H9 (cell line): ENCODE measurements around the gene MICAL3. TPM values are rescaled to one million over a fixed set of nuclear protein-coding genes. Genes with fewer than 3 reads are reported as not detected.

Source experiments
- DNase-seq: peaks from one replicate; pipeline ENCODE4 v3.0.0-alpha.2; 2017
- H2AFZ ChIP-seq: one replicate; pipeline ENCODE4 v1.6.1; 2013; ENCODE audit warnings: mild to moderate bottlenecking, low read length, control low read depth, moderate library complexity
- H2AK5ac ChIP-seq: 2 replicates; pipeline ENCODE4 v1.6.1; 2013; ENCODE audit warnings: low read length, control low read depth, mixed read lengths; ENCODE audit not compliant: insufficient read length
- H2BK120ac ChIP-seq: one replicate; pipeline ENCODE4 v1.6.1; 2013; ENCODE audit warnings: low read depth, mild to moderate bottlenecking, low read length, control low read depth, inconsistent platforms; ENCODE audit not compliant: poor library complexity, severe bottlenecking
- H2BK12ac ChIP-seq: 2 replicates; pipeline ENCODE4 v1.6.1; 2013; ENCODE audit warnings: low read length, control low read depth, mixed read lengths, low read depth; ENCODE audit not compliant: insufficient read length
- H2BK15ac ChIP-seq: 2 replicates; pipeline ENCODE4 v1.6.1; 2013; ENCODE audit warnings: low read depth, low read length, control low read depth
- H2BK20ac ChIP-seq: one replicate; pipeline ENCODE4 v1.6.1; 2013; ENCODE audit warnings: low read depth, mild to moderate bottlenecking, low read length, control low read depth, inconsistent platforms; ENCODE audit not compliant: poor library complexity, severe bottlenecking
- H2BK5ac ChIP-seq: 2 replicates; pipeline ENCODE4 v1.6.1; 2013; ENCODE audit warnings: low read length, control low read depth, mixed read lengths; ENCODE audit not compliant: insufficient read length
- H3K14ac ChIP-seq: 2 replicates; pipeline ENCODE4 v1.6.1; 2013; ENCODE audit warnings: low read length, control low read depth; ENCODE audit not compliant: insufficient read depth
- H3K18ac ChIP-seq: 2 replicates; pipeline ENCODE4 v1.6.1; 2013; ENCODE audit warnings: low read depth, mild to moderate bottlenecking, mixed read lengths, low read length, control low read depth; ENCODE audit not compliant: insufficient read length
- H3K23ac ChIP-seq: 2 replicates; pipeline ENCODE4 v1.6.1; 2013; ENCODE audit warnings: low read length, control low read depth, mixed read lengths, low read depth; ENCODE audit not compliant: insufficient read length
- H3K23me2 ChIP-seq: 2 replicates; pipeline ENCODE4 v1.6.1; 2013; ENCODE audit warnings: low read depth, mild to moderate bottlenecking, mixed read lengths, low read length, control low read depth; ENCODE audit not compliant: insufficient read length, poor library complexity, severe bottlenecking
- H3K27ac ChIP-seq: 2 replicates; pipeline ENCODE4 v1.5.1; 2013; ENCODE audit warnings: low read length, control low read depth, mixed read lengths, low read depth; ENCODE audit not compliant: insufficient read length
- H3K27me3 ChIP-seq: 2 replicates; pipeline ENCODE4 v1.6.1; 2013; ENCODE audit warnings: low read length, control low read depth, inconsistent platforms; ENCODE audit not compliant: insufficient read depth
- H3K4ac ChIP-seq: 2 replicates; pipeline ENCODE4 v1.6.1; 2013; ENCODE audit warnings: low read depth, mild to moderate bottlenecking, control low read depth, inconsistent platforms, low read length, moderate library complexity
- H3K4me1 ChIP-seq: 2 replicates; pipeline ENCODE4 v1.6.1; 2013; ENCODE audit warnings: low read length, control low read depth, inconsistent platforms; ENCODE audit not compliant: insufficient read depth
- H3K4me2 ChIP-seq: 2 replicates; pipeline ENCODE4 v1.6.1; 2013; ENCODE audit warnings: low read length, control low read depth, mixed read lengths; ENCODE audit not compliant: insufficient read length, insufficient read depth
- H3K56ac ChIP-seq: 2 replicates; pipeline ENCODE4 v1.6.1; 2013; ENCODE audit warnings: low read depth, mild to moderate bottlenecking, mixed read lengths, low read length, control low read depth; ENCODE audit not compliant: insufficient read length
- H3K79me1 ChIP-seq: 2 replicates; pipeline ENCODE4 v1.6.1; 2013; ENCODE audit warnings: low read depth, mild to moderate bottlenecking, moderate library complexity, low read length, control low read depth, inconsistent platforms; ENCODE audit not compliant: insufficient read depth, poor library complexity, severe bottlenecking
- H3K79me2 ChIP-seq: 2 replicates; pipeline ENCODE4 v1.6.1; 2013; ENCODE audit warnings: low read length, control low read depth, inconsistent platforms; ENCODE audit not compliant: insufficient read depth
- H3K9ac ChIP-seq: 2 replicates; pipeline ENCODE4 v1.6.1; 2013; ENCODE audit warnings: low read length, control low read depth, mixed read lengths; ENCODE audit not compliant: insufficient read length; ENCODE audit errors: extremely low read depth
- H3K9me3 ChIP-seq: one replicate; pipeline ENCODE4 v1.6.1; 2013; ENCODE audit warnings: low read depth, low read length, inconsistent platforms; ENCODE audit not compliant: control insufficient read depth
- H3T11ph ChIP-seq: one replicate; pipeline ENCODE4 v1.6.1; 2013; ENCODE audit warnings: mild to moderate bottlenecking, low read length, control low read depth, inconsistent platforms
- H4K20me1 ChIP-seq: one replicate; pipeline ENCODE4 v1.6.1; 2013; ENCODE audit not compliant: control insufficient read depth, insufficient read length, insufficient read depth
- H4K5ac ChIP-seq: 2 replicates; pipeline ENCODE4 v1.6.1; 2013; ENCODE audit warnings: low read depth, mild to moderate bottlenecking, mixed read lengths, low read length, control low read depth; ENCODE audit not compliant: insufficient read length
- H4K8ac ChIP-seq: replicated peaks from 2 replicates; pipeline ENCODE4 v1.6.1; 2013; ENCODE audit warnings: low read length, control low read depth, mixed read lengths, low read depth; ENCODE audit not compliant: insufficient read length
- H4K91ac ChIP-seq: 2 replicates; pipeline ENCODE4 v1.6.1; 2013; ENCODE audit warnings: low read depth, mild to moderate bottlenecking, moderate library complexity, mixed read lengths, low read length, control low read depth; ENCODE audit not compliant: insufficient read length
- H3K27ac Mint-ChIP-seq, 3 experiments: 2 replicates in 2 of 3; 3 replicates in 1 of 3; pipeline ENCODE4 v1.8.0; 2020 to 2021; ENCODE audit warnings: mixed read lengths in 3 of 3, mild to moderate bottlenecking in 1 of 3, moderate library complexity in 1 of 3
- H3K27me3 Mint-ChIP-seq: 2 replicates; pipeline ENCODE4 v1.8.0; 2021; ENCODE audit warnings: low read depth, mild to moderate bottlenecking, moderate library complexity, mixed read lengths
- H3K36me3 Mint-ChIP-seq, 3 experiments: 2 replicates in 2 of 3; 3 replicates in 1 of 3; pipeline ENCODE4 v1.8.0; 2020 to 2021; ENCODE audit warnings: low read depth in 3 of 3, mixed read lengths in 3 of 3; ENCODE audit not compliant: insufficient read depth in 1 of 3
- H3K4me1 Mint-ChIP-seq, 2 experiments: 2 replicates each; pipeline ENCODE4 v1.8.0; 2020; ENCODE audit warnings: mixed read lengths in 2 of 2
- H3K4me3 Mint-ChIP-seq, 2 experiments: 2 replicates in 1 of 2; 3 replicates in 1 of 2; pipeline ENCODE4 v1.8.0; 2020 to 2021; ENCODE audit warnings: mild to moderate bottlenecking in 2 of 2, mixed read lengths in 2 of 2, moderate library complexity in 1 of 2
- H3K9me3 Mint-ChIP-seq, 2 experiments: 2 replicates in 1 of 2; 3 replicates in 1 of 2; pipeline ENCODE4 v1.8.0; 2020; ENCODE audit warnings: mild to moderate bottlenecking in 2 of 2, mixed read lengths in 2 of 2, moderate library complexity in 1 of 2
- CTCF ChIP-seq: fragments of 200-600 bp; sonication (generic); conservative IDR thresholded peaks from 3 replicates; pipeline ENCODE4 v1.8.0; 2021; ENCODE audit warnings: antibody characterized with exemption, mild to moderate bottlenecking
- WGBS: extraction: QIAGEN DNeasy Blood & Tissue Kit; methylation state at CpG from one replicate; pipeline ENCODE4 v1.1.7; 2013; ENCODE audit warnings: missing lambda C conversion rate, low lambda C conversion rate, mixed read lengths; ENCODE audit not compliant: insufficient read length; ENCODE audit errors: extremely low coverage; 5-methylcytosine and 5-hydroxymethylcytosine counted together
- total RNA-seq: library from RNA; stranded (reverse); gene quantifications from 2 replicates; pipeline ENCODE4 v1.2.1, GENCODE V29; 2021

Gene MICAL3
- total RNA-seq, 1 experiment from 2014 or later, result 50.2 TPM

GRCh38 chr22:17779286-17780115, 244.9 kb downstream of the MICAL3 start:
- Histone ChIP-seq H4K5ac (no peak overlapping the region), H3K56ac (no peak overlapping the region), H3T11ph (no peak overlapping the region), H3K79me1 (no peaks in the 10 kb centered on the region), H3K27ac (no peak overlapping the region), H3K27me3 (no peaks in the 10 kb centered on the region), H4K8ac (no peak overlapping the region), H2AK5ac (no peak overlapping the region), H4K20me1 (no peaks in the 10 kb centered on the region), H3K4me1 (no peaks in the 10 kb centered on the region), H3K23me2 (no peaks in the 10 kb centered on the region), H2BK20ac (no peak overlapping the region), H2BK5ac (no peak overlapping the region), H2BK12ac (no peak overlapping the region), H2AFZ (no peak overlapping the region), H3K9ac (no peak overlapping the region), H3K18ac (no peak overlapping the region), H3K79me2 (no peaks in the 10 kb centered on the region), H3K9me3 (no peaks in the 10 kb centered on the region), H3K23ac (no peak overlapping the region), H4K91ac (no peak overlapping the region), H3K4ac (no peak overlapping the region), H2BK15ac (no peak overlapping the region), H2BK120ac (no peak overlapping the region), H3K14ac (no peak overlapping the region), H3K4me2 (no peak overlapping the region)
- TF ChIP-seq CTCF, result no peak
- Mint-ChIP-seq H3K4me1 (peaks cover 19 to 29% of the 10 kb centered on the region in 2 experiments), H3K4me3 (no peak overlapping the region; a peak in 1 of 5 replicates), H3K36me3 (no peaks in the 10 kb centered on the region; a peak in 1 of 7 replicates), H3K27me3 (peaks cover 29% of the 10 kb centered on the region), H3K27ac (0 out of 7 replicates have a peak overlapping the region, but pooled peaks of 1 of the 3 experiments have one; percentile 24), H3K9me3 (no peaks in the 10 kb centered on the region; a peak in 2 of 5 replicates)
- DNase-seq, result no peak
- no CpG with 5 or more reads among the region's 27 CpGs for whole genome bisulfite sequencing
